GM12872 (cell line): ENCODE results near the gene UCN.

Experiments
- TF ChIP-seq, protein P1 (sequence below): IDR thresholded peaks from 3 replicates; pipeline ENCODE4 v1.5.1; 2011; ENCODE audit warnings: low read depth, mild to moderate bottlenecking, low read length, moderate library complexity; ENCODE audit not compliant: insufficient read depth

The UCN gene

DNA sequence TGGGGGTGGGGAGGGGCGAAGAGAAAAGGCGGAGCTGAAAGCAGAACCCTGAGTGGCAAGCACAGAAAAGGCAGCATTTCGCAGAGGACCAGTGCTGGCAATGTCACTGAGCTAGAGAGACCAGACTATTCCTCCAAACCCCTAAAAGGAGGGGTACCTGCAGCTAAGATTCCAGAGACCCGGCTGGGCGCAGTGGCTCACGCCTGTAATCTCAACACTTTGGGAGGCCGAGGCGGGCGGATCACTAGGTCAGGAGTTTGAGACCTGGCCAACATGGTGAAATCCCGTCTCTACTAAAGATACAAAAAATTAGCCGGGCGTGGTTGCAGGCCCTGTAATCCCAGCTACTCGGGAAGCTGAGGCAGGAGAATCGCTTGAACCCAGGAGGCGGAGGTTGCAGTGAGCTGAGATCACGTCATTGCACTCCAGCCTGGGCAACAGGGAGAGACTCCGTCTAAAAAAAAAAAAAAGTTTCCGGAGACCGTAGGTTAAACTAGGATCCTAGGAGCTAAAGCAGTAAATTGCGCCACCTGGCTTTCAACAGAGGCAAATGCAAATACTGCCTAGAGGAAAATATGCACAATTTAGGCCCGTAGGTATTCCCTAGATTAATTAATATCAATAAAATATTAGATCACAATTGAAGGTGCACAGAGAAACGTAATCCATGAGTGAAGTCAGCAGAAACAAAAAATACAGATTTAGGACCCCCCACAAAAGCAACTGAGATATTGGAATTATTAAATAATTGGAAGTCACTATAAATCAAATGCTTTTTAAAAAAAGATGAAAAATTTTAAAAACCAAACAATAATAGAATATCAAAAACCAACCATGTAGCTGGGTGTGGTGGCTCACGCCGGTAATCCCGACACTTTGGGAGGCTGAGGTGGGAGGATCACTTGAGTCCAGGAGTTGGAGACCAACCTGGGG is 4.9 kb downstream of the UCN start:
- TF ChIP-seq, protein P1, sequence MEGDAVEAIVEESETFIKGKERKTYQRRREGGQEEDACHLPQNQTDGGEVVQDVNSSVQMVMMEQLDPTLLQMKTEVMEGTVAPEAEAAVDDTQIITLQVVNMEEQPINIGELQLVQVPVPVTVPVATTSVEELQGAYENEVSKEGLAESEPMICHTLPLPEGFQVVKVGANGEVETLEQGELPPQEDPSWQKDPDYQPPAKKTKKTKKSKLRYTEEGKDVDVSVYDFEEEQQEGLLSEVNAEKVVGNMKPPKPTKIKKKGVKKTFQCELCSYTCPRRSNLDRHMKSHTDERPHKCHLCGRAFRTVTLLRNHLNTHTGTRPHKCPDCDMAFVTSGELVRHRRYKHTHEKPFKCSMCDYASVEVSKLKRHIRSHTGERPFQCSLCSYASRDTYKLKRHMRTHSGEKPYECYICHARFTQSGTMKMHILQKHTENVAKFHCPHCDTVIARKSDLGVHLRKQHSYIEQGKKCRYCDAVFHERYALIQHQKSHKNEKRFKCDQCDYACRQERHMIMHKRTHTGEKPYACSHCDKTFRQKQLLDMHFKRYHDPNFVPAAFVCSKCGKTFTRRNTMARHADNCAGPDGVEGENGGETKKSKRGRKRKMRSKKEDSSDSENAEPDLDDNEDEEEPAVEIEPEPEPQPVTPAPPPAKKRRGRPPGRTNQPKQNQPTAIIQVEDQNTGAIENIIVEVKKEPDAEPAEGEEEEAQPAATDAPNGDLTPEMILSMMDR: peak; percentile 70

DNA sequence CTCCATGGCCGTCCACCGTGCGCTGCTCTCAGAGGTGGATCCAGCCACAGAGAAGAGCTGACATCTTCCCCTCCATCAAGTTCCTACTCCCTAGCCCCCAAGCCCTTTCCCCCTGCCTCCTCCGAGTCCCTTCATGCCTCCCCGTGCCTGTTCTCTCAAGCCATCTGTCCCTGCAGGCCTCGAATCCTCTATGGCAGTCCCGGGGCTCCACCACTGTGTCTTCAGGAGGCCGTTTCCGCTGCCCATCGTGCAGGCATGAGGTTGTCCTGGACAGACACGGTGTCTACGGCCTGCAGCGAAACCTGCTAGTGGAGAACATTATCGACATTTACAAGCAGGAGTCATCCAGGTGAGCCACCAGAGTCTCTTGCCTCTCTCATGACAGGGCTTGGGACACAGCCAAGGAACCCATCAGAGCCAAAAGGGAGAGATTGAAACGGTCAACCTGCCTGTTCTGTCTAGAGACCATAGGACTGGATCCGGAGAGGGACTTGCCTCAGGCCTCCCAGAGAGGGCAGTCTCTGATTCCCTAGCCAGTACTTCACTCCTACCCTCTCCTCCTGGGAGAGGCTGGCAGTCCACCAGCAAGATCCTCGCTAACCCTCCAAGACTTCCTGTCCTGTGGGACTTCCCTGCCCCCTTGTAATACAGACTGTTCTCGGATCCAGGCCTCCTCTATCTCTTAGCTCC is 9.7 kb downstream of the UCN start:
- TF ChIP-seq, protein P1: no peak

DNA sequence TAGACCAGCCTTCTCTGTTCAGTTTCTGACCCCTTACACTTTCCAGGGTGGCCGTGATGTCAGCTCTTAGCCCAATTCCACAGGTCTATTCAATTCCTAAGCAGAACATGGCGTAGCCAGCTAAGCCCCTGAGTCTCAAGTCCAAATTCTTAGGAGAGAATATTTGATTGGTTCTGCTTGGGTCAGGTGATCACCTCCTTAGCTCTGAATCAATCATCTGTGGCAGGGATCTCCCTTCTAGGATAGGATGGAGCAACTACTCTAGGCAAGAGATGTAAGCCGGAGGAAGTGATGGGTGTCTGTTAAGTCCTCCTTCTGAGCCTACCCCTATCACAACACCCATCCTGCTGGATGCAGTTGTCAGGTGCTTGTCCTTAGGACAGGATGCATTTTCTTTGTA is 11.1 kb downstream of the UCN start:
- TF ChIP-seq, protein P1: no peak

DNA sequence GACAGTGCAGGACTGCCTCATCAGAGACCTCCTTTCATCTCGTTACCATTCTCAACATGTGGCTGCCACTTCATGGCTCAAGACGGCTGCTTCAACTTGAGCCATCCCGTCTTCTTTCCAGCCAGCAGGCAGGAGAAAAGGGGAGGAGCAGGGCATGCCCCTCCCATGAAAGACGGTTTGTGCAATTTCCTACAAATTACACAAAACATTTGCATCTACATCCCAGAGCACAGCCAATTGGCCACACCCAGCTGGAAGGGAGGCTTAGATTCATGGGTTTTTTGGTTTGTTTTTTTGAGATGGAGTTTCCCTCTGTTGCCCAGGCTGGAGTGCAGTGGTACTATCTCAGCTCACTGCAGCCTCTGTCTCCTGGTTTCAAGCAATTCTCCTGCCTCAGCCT is 11.8 kb downstream of the UCN start:
- TF ChIP-seq, protein P1: no peak

DNA sequence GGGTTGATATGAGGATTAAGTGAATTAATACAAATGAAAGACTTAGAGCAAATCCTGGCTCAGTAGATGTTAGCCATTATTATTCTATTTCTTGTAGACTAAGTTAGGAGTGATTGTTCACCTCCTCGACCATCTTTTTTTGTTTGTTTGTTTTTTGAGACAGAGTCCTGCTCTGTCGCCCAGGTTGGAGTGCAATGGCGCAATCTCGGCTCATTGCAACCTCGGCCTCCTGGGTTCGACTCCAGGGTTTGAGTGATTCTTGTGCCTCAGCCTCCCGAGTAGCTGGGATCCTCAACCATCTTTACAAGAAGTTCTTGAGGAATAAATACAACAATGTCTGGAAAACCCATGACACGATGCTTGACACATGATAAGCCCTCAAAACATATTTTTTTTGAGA is 13.3 kb downstream of the UCN start:
- TF ChIP-seq, protein P1: no peak

GRCh38 chr2:27291865-27292264 is 16.4 kb downstream of the UCN start:
- TF ChIP-seq, protein P1: no peak

GRCh38 chr2:27290549-27290948 is 17.7 kb downstream of the UCN start:
- TF ChIP-seq, protein P1: no peak
